GF-D8 (cell line): ENCODE measurements around the gene GPR108.

Source experiments
- DNase-seq: peaks from one replicate; lab custom pipeline; 2025; lab: John Stamatoyannopoulos, UW

The GPR108 gene

GRCh38 chr19:6707011-6707657, 30.2 kb downstream of the GPR108 start:
- DNase-seq = no peak

GRCh38 chr19:6706633-6706958, 30.8 kb downstream of the GPR108 start:
- no peak for DNase-seq

- no peak for DNase-seq
These were observed 31.3 kb downstream of the GPR108 start for GRCh38 chr19:6705931-6706632.

- DNase-seq = no peak
These were observed 36.6 kb downstream of the GPR108 start for GRCh38 chr19:6700586-6701316.

GRCh38 chr19:6699935-6700334, 37.4 kb downstream of the GPR108 start:
- no peak for DNase-seq

- DNase-seq = no peak
These were observed 40.1 kb downstream of the GPR108 start for GRCh38 chr19:6697291-6697690.

- DNase-seq = no peak
These were observed 41.0 kb downstream of the GPR108 start for GRCh38 chr19:6696239-6696820.

- no peak for DNase-seq
These were observed 43.1 kb downstream of the GPR108 start for GRCh38 chr19:6694147-6694815.

GRCh38 chr19:6693681-6694080, 43.7 kb downstream of the GPR108 start:
- DNase-seq = no peak

GRCh38 chr19:6693056-6693471, 44.3 kb downstream of the GPR108 start:
- no peak for DNase-seq

GRCh38 chr19:6692027-6692426, 45.4 kb downstream of the GPR108 start:
- DNase-seq = no peak

- no peak for DNase-seq
These were observed 46.0 kb downstream of the GPR108 start for GRCh38 chr19:6691342-6691741.

GRCh38 chr19:6690160-6690885, 47.1 kb downstream of the GPR108 start:
- no peak for DNase-seq

GRCh38 chr19:6687114-6687513, 50.3 kb downstream of the GPR108 start:
- DNase-seq = no peak

GRCh38 chr19:6686628-6686975, 50.8 kb downstream of the GPR108 start:
- DNase-seq = no peak

GRCh38 chr19:6685962-6686627, 51.3 kb downstream of the GPR108 start:
- DNase-seq = no peak

GRCh38 chr19:6685482-6685881, 51.9 kb downstream of the GPR108 start:
- no peak for DNase-seq

- DNase-seq = no peak
These were observed 53.4 kb downstream of the GPR108 start for GRCh38 chr19:6683971-6684370.

- no peak for DNase-seq
These were observed 54.7 kb downstream of the GPR108 start for GRCh38 chr19:6682607-6683128.

GRCh38 chr19:6680141-6680540, 57.2 kb downstream of the GPR108 start:
- no peak for DNase-seq
